ENCODE data around the gene SLC7A10. TPM values are rescaled to one million over a fixed set of nuclear protein-coding genes. Genes with fewer than 3 reads are reported as not detected.
"Not testable (repeated sequence)": the region's sequence is repeated elsewhere in the genome, so short reads cannot be mapped to it uniquely, and the experiment has no call there.

Gene SLC7A10
- polyA plus RNA-seq, 1 of the 3 experiments (the other 2 are of a cell fraction), result 0.02 TPM

DNA sequence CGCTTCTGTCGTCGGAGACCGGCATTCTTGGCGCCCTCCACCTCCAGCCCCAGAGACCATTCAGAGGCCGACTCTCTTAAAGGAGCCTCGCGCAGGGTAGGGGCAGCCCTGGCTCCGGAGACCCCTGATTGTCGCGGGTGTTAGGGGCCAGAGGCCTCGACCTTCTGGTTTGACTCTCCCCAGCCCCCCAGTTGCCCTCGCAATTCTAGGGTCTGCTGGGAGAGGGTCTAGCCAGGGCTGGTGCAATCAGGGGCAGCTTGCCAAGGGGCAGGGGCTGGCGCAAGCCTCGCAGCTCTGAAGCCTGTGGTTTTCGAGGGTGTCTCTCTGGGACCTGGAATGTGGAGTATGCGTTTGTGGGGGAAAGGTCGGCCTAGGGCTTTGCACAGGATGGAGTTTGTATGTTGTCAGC lies 1.6 kb upstream of the SLC7A10 start:
- peaks cover 38% of the 10 kb centered on the region for H3K27me3 ChIP-seq (ENCODE audit: insufficient read depth)

DNA sequence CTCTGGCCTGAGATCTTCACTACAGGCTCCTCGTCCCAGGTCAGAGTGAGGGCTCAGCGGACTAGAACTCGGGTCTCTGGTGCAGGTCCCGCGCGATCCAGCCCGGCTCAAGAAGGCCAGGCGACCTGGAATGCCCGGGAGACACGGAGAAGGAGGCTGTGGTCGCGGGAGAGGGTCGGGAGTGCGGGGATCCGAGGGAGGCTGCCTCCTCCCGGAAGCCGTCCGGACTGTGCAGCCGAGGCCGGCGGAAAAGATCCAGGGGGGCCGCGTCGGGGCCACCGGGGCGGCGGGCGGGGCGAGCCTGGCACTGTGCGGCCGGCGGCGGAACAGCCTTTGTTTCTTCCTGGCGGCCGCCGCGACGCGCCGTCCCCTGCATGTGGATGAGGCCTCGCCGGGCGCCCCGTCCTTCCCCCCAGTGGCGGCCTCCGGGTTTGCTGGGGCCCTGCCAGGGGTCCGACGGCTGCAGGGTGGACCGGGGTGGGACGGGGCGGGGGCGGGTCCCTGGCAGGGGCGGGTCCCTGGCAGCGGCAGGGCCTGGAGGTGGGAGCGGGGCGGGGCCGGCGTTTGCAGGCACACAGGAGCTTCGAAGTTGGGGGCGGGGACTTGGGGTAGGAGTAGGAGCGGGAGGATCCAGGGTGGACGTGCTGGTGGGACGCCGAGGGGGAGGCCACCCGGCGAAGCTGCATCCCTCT lies 1.0 kb upstream of the SLC7A10 start:
- Histone ChIP-seq H3K27me3 (ENCODE audit: insufficient read depth) (peaks cover 38% of the 10 kb centered on the region), H3K79me2 (ENCODE audit: insufficient read depth) (no peaks in the 10 kb centered on the region), H3K9ac (no peak overlapping the region), H3K9me3 (0 out of 2 replicates have a peak, but pooled peaks cover 9% of the 10 kb centered on the region), H3K36me3 (replicated peaks in 1 of 2; ENCODE audit: control insufficient read depth in 1 of 2, insufficient read depth in 2 of 2, low read length in 1 of 2) (no peaks in the 10 kb centered on the region), H4K20me1 (ENCODE audit: insufficient read depth) (no peaks in the 10 kb centered on the region), H3K4me1 (ENCODE audit: control insufficient read depth in 1 of 2, insufficient read depth in 2 of 2, low read depth in 1 of 2, low read length in 1 of 2) (no peaks in the 10 kb centered on the region; a peak in 1 of 4 replicates), H3F3A (replicated peaks; ENCODE audit: insufficient read depth) (no peaks in the 10 kb centered on the region), H2AFZ (ENCODE audit: low read depth) (no peak overlapping the region), H3K9me2 (no peaks in the 10 kb centered on the region), H3K4me3 (ENCODE audit: low read depth in 2 of 2, low read length in 1 of 2) (no peak overlapping the region; a peak in 1 of 4 replicates), H3K27ac (ENCODE audit: low read depth in 2 of 2, low read length in 1 of 2) (no peak overlapping the region), H3K4me2 (no peak overlapping the region)
- DNase-seq, result peak; percentile 85
- ChIA-PET CTCF (interaction anchor here (0.5 to 5.0 kb wide), 6 partner anchors 9 to 180 kb away, joined by 3 to 34 read pairs (median 8); no protein-coding TSS in a partner anchor), POLR2A (interaction anchor here (1.4 kb wide), 1 partner anchor 147 kb away, joined by 5 read pairs; the partner anchor contains the start of gene CEBPG)
- 14% methylated on average over 25 of the region's 66 CpGs for WGBS (ENCODE audit: low lambda C conversion rate)
- TF ChIP-seq, protein P1, sequence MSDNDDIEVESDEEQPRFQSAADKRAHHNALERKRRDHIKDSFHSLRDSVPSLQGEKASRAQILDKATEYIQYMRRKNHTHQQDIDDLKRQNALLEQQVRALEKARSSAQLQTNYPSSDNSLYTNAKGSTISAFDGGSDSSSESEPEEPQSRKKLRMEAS (IDR thresholded peaks at IDR 0.05; ENCODE audit: low read depth), result no peak
- TF ChIP-seq, protein P2, sequence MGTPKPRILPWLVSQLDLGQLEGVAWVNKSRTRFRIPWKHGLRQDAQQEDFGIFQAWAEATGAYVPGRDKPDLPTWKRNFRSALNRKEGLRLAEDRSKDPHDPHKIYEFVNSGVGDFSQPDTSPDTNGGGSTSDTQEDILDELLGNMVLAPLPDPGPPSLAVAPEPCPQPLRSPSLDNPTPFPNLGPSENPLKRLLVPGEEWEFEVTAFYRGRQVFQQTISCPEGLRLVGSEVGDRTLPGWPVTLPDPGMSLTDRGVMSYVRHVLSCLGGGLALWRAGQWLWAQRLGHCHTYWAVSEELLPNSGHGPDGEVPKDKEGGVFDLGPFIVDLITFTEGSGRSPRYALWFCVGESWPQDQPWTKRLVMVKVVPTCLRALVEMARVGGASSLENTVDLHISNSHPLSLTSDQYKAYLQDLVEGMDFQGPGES (IDR thresholded peaks at IDR 0.05; ENCODE audit: low read depth, low read length), result no peak
- TF ChIP-seq NRF1 (IDR thresholded peaks at IDR 0.05; ENCODE audit: low read depth, low read length), result no peak

More for the DNA sequence above, 1.6 kb upstream of the SLC7A10 start:
- TF ChIP-seq FOXJ3 (CRISPR knock-in tag; IDR thresholded peaks at IDR 0.05), result no peak
- TF ChIP-seq, protein P1 (IDR thresholded peaks at IDR 0.05; ENCODE audit: low read depth), result no peak
- Histone ChIP-seq H3K9me2 (no peaks in the 10 kb centered on the region), H3K9ac (no peak overlapping the region), H3K27ac (ENCODE audit: low read depth in 2 of 2, low read length in 1 of 2) (no peak overlapping the region), H3K4me2 (no peak overlapping the region), H3K36me3 (replicated peaks in 1 of 2; ENCODE audit: control insufficient read depth in 1 of 2, insufficient read depth in 2 of 2, low read length in 1 of 2) (no peaks in the 10 kb centered on the region), H3K79me2 (ENCODE audit: insufficient read depth) (no peaks in the 10 kb centered on the region), H2AFZ (ENCODE audit: low read depth) (no peak overlapping the region), H3K4me3 (ENCODE audit: low read depth in 2 of 2, low read length in 1 of 2) (no peak overlapping the region; a peak in 1 of 4 replicates), H3K9me3 (0 out of 2 replicates have a peak, but pooled peaks cover 9% of the 10 kb centered on the region), H3K4me1 (ENCODE audit: control insufficient read depth in 1 of 2, insufficient read depth in 2 of 2, low read depth in 1 of 2, low read length in 1 of 2) (no peaks in the 10 kb centered on the region; a peak in 1 of 4 replicates), H4K20me1 (ENCODE audit: insufficient read depth) (no peaks in the 10 kb centered on the region), H3F3A (replicated peaks; ENCODE audit: insufficient read depth) (no peaks in the 10 kb centered on the region)
- ChIA-PET CTCF (interaction anchor here (1.1 to 5.0 kb wide), 6 partner anchors 8 to 179 kb away, joined by 3 to 34 read pairs (median 8); no protein-coding TSS in a partner anchor), POLR2A (no interaction called here)
- no peak for DNase-seq
- 43% methylated on average over 7 of the region's 18 CpGs for WGBS (ENCODE audit: low lambda C conversion rate)

DNA sequence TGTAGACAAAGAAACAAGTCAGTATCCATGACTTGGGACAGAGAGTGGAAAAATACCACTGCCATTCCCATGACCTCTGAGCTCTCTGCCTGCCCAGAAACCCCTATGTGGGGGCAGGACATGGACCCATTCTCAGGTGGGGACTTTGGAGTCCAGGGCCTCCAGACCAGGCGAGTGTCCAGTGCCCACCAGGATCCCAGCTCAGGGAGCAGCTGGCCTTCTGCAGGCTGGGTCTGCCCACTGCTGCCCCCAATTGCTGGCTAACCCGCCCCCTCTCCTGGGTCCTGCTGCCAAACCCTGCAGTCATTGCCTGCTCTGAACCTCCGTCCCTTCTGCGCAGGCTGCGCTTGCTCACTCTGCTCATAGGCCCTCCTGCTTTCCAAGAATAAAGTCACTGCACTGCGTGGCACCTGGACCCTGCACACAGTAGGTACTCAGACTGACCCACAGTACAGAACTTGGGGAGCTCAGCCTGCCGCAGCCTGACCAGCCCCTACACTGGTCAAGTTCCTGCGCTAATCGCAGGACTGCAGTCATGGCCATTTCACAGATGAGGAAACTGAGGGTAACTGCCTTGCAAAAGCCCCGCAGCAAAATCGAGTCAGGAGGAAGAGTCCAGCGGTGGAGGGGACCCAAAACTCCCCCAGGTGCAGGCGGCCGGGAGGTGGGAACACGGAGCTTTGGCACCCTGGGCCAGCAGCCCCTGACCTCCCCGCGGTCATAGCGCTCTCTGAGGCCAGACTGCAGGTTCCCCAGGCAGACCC lies 774 bp downstream of the SLC7A10 start:
- Histone ChIP-seq H3K79me2 (ENCODE audit: insufficient read depth) (no peaks in the 10 kb centered on the region), H3F3A (replicated peaks; ENCODE audit: insufficient read depth) (no peaks in the 10 kb centered on the region), H3K9ac (no peak overlapping the region), H3K9me2 (no peaks in the 10 kb centered on the region), H3K27ac (ENCODE audit: low read depth in 2 of 2, low read length in 1 of 2) (no peak overlapping the region), H3K36me3 (replicated peaks in 1 of 2; ENCODE audit: control insufficient read depth in 1 of 2, insufficient read depth in 2 of 2, low read length in 1 of 2) (no peaks in the 10 kb centered on the region), H4K20me1 (ENCODE audit: insufficient read depth) (no peaks in the 10 kb centered on the region), H3K9me3 (0 out of 2 replicates have a peak, but pooled peaks cover 9% of the 10 kb centered on the region), H3K4me2 (0 out of 2 replicates have a peak overlapping the region, but pooled peaks have one; percentile 15), H3K4me3 (ENCODE audit: low read depth in 2 of 2, low read length in 1 of 2) (no peak overlapping the region), H3K4me1 (ENCODE audit: control insufficient read depth in 1 of 2, insufficient read depth in 2 of 2, low read depth in 1 of 2, low read length in 1 of 2) (no peaks in the 10 kb centered on the region; a peak in 1 of 4 replicates), H2AFZ (ENCODE audit: low read depth) (no peak overlapping the region), H3K27me3 (ENCODE audit: insufficient read depth) (peaks cover 38% of the 10 kb centered on the region)
- TF ChIP-seq JUND (IDR thresholded peaks at IDR 0.05) (no peak), TCF12 (IDR thresholded peaks at IDR 0.05) (no peak), GABPA (IDR thresholded peaks at IDR 0.05; ENCODE audit: low read depth) (no peak)
- DNase-seq, result no peak
- WGBS (ENCODE audit: low lambda C conversion rate), result 77% methylated on average over 5 of the region's 18 CpGs
- CTCF ChIA-PET, result interaction anchor here (1.0 to 5.0 kb wide), 7 partner anchors 10 to 189 kb away, joined by 3 to 34 read pairs (median 4); no protein-coding TSS in a partner anchor
- POLR2A ChIA-PET, result interaction anchor here (1.1 kb wide), 1 partner anchor 148 kb away, joined by 3 read pairs; no protein-coding TSS in a partner anchor

DNA sequence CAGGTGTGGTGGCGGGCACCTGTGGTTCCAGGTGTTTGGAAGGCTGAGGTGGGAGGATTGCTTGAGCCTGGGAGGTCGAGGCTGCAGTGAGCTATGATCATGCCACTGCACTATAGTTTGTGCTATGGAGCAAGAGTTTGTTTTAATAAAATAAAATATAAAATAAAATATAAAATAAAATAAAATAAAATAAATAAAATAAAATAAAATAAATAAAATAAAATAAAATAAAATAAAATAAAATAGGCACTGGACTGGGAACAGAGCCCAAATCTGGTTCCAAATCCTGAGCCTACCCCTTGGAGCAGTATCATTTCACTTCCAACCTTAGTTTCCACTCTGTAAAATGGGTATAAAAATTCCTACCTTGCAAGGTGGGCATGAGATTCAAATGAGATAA lies 3.4 kb downstream of the SLC7A10 start:
- H4K20me1 ChIP-seq (ENCODE audit: insufficient read depth); H3F3A ChIP-seq (replicated peaks; ENCODE audit: insufficient read depth); DNase-seq; H3K9ac ChIP-seq; POLR2A ChIA-PET; H3K9me3 ChIP-seq; H3K4me1 ChIP-seq (ENCODE audit: control insufficient read depth in 1 of 2, insufficient read depth in 2 of 2, low read depth in 1 of 2, low read length in 1 of 2); H2AFZ ChIP-seq (ENCODE audit: low read depth); H3K79me2 ChIP-seq (ENCODE audit: insufficient read depth); H3K4me2 ChIP-seq; H3K4me3 ChIP-seq (ENCODE audit: low read depth in 2 of 2, low read length in 1 of 2); H3K36me3 ChIP-seq (replicated peaks in 1 of 2; ENCODE audit: control insufficient read depth in 1 of 2, insufficient read depth in 2 of 2, low read length in 1 of 2); H3K27ac ChIP-seq (ENCODE audit: low read depth in 2 of 2, low read length in 1 of 2); H3K9me2 ChIP-seq: not testable (repeated sequence)
- CTCF ChIA-PET, result interaction anchor here (1.5 kb wide), 1 partner anchor 556 kb away, joined by 3 read pairs; no protein-coding TSS in a partner anchor
- peaks cover 36% of the 10 kb centered on the region for H3K27me3 ChIP-seq (ENCODE audit: insufficient read depth)
- 43% methylated on average over 2 of the region's 2 CpGs for WGBS (ENCODE audit: low lambda C conversion rate)

Measured in SK-N-SH (cell line).